ENCODE data around the gene CUX1.

DNA sequence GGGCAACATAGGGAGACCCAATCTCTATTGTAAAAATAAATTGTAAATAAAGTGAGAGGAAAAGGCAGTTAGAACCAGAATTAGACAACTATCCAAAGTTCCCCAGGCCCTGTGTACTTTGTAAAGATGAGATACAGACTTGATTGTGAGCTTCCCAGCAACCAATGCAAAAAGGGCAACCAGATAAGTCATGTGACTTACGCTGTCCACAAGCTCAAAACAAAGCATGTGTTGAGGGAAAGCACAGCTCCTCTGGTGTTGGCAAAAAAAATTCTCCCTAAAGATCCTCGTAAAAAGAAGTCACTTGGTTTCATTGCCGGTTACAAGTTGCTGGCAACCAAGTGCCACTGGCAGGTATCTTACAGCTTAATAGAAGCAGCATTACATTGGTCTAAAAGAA lies 154.0 kb downstream of the CUX1 start:
- TF ChIP-seq, protein P1, sequence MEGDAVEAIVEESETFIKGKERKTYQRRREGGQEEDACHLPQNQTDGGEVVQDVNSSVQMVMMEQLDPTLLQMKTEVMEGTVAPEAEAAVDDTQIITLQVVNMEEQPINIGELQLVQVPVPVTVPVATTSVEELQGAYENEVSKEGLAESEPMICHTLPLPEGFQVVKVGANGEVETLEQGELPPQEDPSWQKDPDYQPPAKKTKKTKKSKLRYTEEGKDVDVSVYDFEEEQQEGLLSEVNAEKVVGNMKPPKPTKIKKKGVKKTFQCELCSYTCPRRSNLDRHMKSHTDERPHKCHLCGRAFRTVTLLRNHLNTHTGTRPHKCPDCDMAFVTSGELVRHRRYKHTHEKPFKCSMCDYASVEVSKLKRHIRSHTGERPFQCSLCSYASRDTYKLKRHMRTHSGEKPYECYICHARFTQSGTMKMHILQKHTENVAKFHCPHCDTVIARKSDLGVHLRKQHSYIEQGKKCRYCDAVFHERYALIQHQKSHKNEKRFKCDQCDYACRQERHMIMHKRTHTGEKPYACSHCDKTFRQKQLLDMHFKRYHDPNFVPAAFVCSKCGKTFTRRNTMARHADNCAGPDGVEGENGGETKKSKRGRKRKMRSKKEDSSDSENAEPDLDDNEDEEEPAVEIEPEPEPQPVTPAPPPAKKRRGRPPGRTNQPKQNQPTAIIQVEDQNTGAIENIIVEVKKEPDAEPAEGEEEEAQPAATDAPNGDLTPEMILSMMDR (IDR thresholded peaks at IDR 0.05), result no peak
- no peak for TF ChIP-seq EZH2phosphoT487 (IDR thresholded peaks at IDR 0.05)

Data from neural progenitor cell (in vitro differentiated cells).